CD4-positive, alpha-beta T cell treated with Interleukin-1 beta for 1 hour (primary cell): ENCODE data around the gene ELAC1.
A peak's percentile ranks its signal among the peaks of the same experiment; 100 is the strongest.

Experiments
- DNase-seq, 2 donors: peaks; one replicate each; pipeline ENCODE4 v3.0.0-alpha.2; 2020 to 2022

Gene ELAC1

GRCh38 chr18:51021226-51021965 is 53.6 kb downstream of the ELAC1 start:
- no peak for DNase-seq

GRCh38 chr18:51025512-51025911 is 57.7 kb downstream of the ELAC1 start:
- no peak for DNase-seq

- peak in 1 of 2 donors; percentile 21 for DNase-seq
Observed at GRCh38 chr18:51028201-51028805, 60.5 kb downstream of the ELAC1 start.

- DNase-seq: no peak
Observed at GRCh38 chr18:51029378-51029693, 61.5 kb downstream of the ELAC1 start.

GRCh38 chr18:51029694-51030536 is 62.1 kb downstream of the ELAC1 start, which contains the start of gene SMAD4:
TSS of gene SMAD4 (plus strand) at chr18:51030213. CDS start at chr18:51047047, 16,834 bp downstream.
- peak; percentile 97 for DNase-seq

GRCh38 chr18:51030537-51031258 is 62.9 kb downstream of the ELAC1 start:
- DNase-seq: peak; percentile 65 to 73

- no peak for DNase-seq
Observed at GRCh38 chr18:51032193-51032592, 64.4 kb downstream of the ELAC1 start.

- DNase-seq: no peak
Observed at GRCh38 chr18:51037230-51037629, 69.4 kb downstream of the ELAC1 start.
